Measurements from ENCODE around the gene TTC21B.

TTC21B gene

DNA sequence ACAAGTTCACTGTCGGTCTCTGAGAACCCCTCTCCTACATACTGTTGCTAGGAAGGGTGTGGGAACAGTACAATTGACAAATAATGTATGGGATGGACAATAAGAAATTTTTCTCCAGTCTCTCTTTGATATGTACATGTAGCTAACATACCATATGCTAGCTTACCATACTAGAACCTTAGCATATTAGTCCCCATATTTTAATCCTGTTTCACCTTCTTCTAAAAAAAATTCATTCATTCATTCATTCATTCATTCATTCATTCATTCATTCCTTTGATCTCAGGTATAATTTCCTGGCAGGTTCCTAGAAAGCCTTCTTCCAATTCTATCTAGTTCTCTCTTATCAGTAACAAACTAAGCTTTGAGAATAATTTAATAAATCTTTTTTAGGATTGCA, 62.2 kb downstream of the TTC21B start:
- H3K4me3 ChIP-seq (ENCODE audit: low read depth, low read length), result no peak overlapping the region
- TF ChIP-seq, protein P1, sequence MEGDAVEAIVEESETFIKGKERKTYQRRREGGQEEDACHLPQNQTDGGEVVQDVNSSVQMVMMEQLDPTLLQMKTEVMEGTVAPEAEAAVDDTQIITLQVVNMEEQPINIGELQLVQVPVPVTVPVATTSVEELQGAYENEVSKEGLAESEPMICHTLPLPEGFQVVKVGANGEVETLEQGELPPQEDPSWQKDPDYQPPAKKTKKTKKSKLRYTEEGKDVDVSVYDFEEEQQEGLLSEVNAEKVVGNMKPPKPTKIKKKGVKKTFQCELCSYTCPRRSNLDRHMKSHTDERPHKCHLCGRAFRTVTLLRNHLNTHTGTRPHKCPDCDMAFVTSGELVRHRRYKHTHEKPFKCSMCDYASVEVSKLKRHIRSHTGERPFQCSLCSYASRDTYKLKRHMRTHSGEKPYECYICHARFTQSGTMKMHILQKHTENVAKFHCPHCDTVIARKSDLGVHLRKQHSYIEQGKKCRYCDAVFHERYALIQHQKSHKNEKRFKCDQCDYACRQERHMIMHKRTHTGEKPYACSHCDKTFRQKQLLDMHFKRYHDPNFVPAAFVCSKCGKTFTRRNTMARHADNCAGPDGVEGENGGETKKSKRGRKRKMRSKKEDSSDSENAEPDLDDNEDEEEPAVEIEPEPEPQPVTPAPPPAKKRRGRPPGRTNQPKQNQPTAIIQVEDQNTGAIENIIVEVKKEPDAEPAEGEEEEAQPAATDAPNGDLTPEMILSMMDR (IDR thresholded peaks at IDR 0.05; ENCODE audit: borderline replicate concordance, insufficient read depth, low read depth, low read length), result no peak

DNA sequence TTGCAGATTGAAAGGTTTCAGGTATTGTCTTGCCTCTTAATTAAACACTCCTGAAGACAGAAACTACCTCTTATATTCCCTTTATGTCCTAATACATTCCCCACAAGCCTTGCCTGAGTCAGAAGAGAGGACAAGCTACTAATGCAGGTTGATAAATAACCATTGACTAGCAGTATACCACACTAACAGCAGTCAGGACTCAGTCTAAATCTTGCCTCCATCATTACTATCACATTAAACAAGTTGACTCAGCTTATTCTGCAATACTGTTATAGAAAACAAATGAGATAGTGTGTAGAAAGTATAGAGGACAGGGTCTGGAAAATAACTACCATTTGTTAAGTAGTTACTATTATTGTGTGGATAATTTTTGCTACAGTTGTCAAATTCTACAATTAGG, 63.8 kb downstream of the TTC21B start:
- TF ChIP-seq, protein P1 (IDR thresholded peaks at IDR 0.05; ENCODE audit: borderline replicate concordance, insufficient read depth, low read depth, low read length), result no peak
- no peak overlapping the region for H3K4me3 ChIP-seq (ENCODE audit: low read depth, low read length)

DNA sequence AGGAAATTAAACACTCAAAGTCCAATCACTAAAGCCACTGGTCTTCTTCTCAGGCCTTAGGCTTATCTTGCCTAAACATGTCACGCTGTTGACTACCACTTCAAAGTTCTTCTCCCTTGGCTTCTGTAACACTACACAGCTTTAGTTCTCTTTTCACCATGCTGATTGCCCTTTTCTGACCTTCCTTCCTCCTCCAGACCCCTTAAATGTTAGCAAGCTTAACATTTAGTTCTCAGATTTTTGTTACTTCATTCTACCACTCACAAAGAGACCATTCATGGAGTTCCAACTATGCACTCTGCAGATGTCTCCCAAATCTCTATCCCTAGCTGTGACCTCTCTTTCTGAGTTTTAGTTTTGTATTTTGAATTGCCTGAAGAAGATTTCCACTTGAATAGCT, 64.4 kb downstream of the TTC21B start:
- TF ChIP-seq, protein P1 (IDR thresholded peaks at IDR 0.05; ENCODE audit: borderline replicate concordance, insufficient read depth, low read depth, low read length), result no peak
- no peak overlapping the region for H3K4me3 ChIP-seq (ENCODE audit: low read depth, low read length)

DNA sequence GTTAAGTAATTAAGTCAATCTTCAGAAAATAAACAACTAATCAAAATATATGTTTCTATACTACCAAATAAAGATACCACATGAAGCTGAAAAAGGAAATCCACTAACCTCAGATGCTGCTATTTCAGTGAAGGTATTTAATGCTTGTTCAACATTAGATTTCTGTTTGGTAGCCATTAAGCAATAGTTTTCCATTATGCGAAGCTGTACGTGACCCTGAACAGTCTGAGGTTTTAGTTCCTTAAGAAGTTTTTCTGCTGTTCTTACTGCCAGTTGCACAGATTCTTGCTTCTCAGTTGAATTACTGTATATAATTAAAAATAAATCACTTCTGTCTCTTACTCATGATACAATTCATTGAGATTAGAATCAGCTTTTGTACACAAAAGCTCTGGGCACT, 65.4 kb downstream of the TTC21B start:
- TF ChIP-seq, protein P1 (IDR thresholded peaks at IDR 0.05; ENCODE audit: borderline replicate concordance, insufficient read depth, low read depth, low read length), result no peak
- no peak overlapping the region for H3K4me3 ChIP-seq (ENCODE audit: low read depth, low read length)

DNA sequence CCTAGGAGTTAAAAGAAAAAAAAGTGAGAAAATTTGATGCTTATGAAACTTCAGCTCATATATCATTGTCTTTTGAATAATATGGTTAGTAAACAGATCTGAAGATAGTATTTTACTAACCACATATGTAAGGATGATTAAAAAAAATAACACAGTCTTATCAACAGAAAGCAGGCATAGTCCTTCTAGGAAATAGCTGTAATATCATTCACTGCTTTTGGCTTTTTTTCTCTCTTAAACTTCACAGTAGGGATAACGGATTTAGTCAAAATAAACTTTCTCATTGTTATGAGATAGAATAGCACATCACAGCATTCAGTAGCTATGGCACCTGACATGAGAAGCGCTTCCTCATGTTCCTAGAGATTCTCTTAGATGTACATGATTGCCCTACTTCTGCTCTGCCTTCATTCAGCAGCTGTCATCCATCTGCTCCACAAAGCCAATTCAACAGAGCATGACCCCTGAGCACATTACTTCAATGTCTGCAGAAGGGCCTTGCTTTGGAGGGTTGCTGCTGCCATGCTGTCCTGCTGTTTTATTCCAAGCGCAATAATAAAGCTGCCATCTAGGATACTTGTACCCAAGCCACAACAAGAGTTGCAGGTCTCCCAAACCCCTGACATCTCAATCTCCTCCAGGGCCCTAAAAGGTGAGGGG, 67.0 kb downstream of the TTC21B start:
- H3K4me3 ChIP-seq (ENCODE audit: low read depth, low read length), result no peak overlapping the region
- TF ChIP-seq, protein P1 (IDR thresholded peaks at IDR 0.05; ENCODE audit: borderline replicate concordance, insufficient read depth, low read depth, low read length), result no peak

DNA sequence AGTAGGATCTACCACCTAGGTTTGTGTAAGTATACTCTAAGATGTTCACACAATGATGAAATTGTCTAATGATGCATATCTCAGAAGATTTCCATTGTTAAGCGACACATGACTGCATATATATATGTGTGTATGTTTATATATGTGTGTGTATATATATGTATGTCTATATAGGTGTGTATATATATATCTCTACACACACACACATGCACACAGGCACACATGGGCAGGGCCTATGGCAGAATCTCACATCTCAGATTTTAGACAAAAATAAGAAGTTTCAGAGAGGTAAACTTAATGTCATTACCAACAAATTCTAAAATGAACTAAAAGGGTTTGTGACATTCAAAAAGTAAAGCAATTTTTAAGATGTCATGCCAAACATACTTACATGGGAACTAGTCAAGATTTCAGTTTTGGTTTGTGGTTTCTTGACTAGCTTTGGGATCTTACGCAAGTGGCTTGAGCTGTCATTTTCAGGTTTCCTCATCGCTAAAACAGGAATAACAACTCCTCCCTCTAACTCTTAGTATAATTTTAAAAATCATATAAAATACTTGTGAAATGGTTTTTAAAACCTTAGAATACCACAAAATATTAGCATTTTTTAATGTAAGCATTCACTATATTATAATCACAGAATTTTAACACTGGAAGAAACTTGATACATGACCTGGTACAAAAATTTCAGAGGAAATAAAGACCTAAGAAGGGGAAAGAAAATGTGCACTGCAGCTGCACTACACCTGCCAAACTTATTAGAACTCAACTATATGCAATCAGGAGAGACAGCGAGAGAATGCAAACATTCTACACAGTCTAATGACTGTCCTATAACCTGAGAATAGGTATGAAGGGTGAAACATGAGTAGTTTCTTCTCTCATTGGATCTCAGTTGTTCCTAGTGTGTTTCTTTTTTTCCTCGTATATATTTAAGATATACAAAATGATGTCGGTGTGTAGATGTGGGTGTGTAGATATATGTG, 75.7 kb downstream of the TTC21B start:
- H3K4me3 ChIP-seq (ENCODE audit: low read depth, low read length), result no peak overlapping the region
- TF ChIP-seq, protein P1 (IDR thresholded peaks at IDR 0.05; ENCODE audit: borderline replicate concordance, insufficient read depth, low read depth, low read length), result no peak
